GM23248 (cell line): ENCODE measurements around the gene S100A4.

Experiments used
- EZH2 ChIP-seq: fragments of 200-600 bp; sonication (generic); IDR thresholded peaks from 2 replicates; pipeline ENCODE4 v1.6.1; 2018; ENCODE audit warnings: antibody characterized with exemption, mild to moderate bottlenecking; ENCODE audit not compliant: insufficient read depth, poor library complexity, severe bottlenecking
- EZH2phosphoT487 ChIP-seq: fragments of 200-600 bp; sonication (generic); IDR thresholded peaks from 2 replicates; pipeline ENCODE4 v1.6.1; 2018; ENCODE audit warnings: antibody characterized with exemption, moderate library complexity, mild to moderate bottlenecking, low read depth; ENCODE audit not compliant: insufficient read depth

- TF ChIP-seq EZH2 (no peak), EZH2phosphoT487 (no peak)
Measured at GRCh38 chr1:153573351-153573750, 27.7 kb upstream of the S100A4 start.
